ENCODE results near the gene CDH13. TPM values are rescaled to one million over a fixed set of nuclear protein-coding genes. Genes with fewer than 3 reads are reported as not detected.
A peak's percentile ranks its signal among the peaks of the same experiment; 100 is the strongest.

The CDH13 gene
- total RNA-seq, 1 donor: 102 TPM

- Histone ChIP-seq H4K20me1 (ENCODE audit: insufficient read depth, low read length) (no peaks in the 10 kb centered on the region), H3K36me3 (ENCODE audit: insufficient read depth, low read length) (no peaks in the 10 kb centered on the region), H3K4me1 (ENCODE audit: insufficient read depth, low read length) (peaks cover 1% of the 10 kb centered on the region), H2AFZ (ENCODE audit: low read length) (no peak overlapping the region), H3K9me3 (ENCODE audit: low read depth, low read length) (no peaks in the 10 kb centered on the region), H3K79me2 (ENCODE audit: insufficient read depth, low read length) (no peaks in the 10 kb centered on the region), H3K27me3 (ENCODE audit: insufficient read depth, low read length) (no peaks in the 10 kb centered on the region), H3K27ac (ENCODE audit: low read depth, low read length) (no peak overlapping the region), H3K4me3 (ENCODE audit: insufficient read depth, low read length) (no peak overlapping the region), H3K4me2 (ENCODE audit: insufficient read depth, low read length) (no peak overlapping the region)
- DNase-seq (ENCODE audit: insufficient read length, low spot score, missing footprints): no peak
- TF ChIP-seq, protein P1, sequence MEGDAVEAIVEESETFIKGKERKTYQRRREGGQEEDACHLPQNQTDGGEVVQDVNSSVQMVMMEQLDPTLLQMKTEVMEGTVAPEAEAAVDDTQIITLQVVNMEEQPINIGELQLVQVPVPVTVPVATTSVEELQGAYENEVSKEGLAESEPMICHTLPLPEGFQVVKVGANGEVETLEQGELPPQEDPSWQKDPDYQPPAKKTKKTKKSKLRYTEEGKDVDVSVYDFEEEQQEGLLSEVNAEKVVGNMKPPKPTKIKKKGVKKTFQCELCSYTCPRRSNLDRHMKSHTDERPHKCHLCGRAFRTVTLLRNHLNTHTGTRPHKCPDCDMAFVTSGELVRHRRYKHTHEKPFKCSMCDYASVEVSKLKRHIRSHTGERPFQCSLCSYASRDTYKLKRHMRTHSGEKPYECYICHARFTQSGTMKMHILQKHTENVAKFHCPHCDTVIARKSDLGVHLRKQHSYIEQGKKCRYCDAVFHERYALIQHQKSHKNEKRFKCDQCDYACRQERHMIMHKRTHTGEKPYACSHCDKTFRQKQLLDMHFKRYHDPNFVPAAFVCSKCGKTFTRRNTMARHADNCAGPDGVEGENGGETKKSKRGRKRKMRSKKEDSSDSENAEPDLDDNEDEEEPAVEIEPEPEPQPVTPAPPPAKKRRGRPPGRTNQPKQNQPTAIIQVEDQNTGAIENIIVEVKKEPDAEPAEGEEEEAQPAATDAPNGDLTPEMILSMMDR (IDR thresholded peaks at IDR 0.05; ENCODE audit: extremely low read depth, low read depth, low read length): no peak
These were observed 584.9 kb downstream of the CDH13 start for GRCh38 chr16:83211711-83212110.

DNA sequence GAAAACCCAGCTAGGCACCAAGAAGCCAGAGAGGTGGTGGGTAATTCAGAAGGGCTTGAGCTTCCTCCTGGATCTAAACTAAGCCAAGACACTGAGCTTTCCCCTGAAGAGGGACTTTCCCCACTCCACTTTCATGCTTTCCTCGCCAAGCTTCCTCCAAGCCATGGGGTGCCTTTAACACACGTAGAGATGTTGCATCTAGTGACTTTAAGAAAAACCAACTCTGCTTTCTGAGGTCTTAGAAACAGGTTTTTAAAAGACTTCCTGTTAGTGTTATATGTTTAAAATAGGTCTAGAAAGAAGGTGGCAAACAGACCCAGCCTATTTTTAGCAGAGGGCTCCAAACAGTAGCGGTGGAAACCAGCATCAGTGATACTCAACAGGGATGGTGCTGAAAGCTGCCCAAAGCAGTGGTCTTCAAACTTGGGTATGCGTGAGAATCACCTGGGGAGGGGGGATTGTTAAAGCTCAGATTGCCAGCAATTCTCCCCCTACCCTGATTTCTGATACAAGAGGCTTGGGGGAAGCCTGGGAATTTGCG, 585.6 kb downstream of the CDH13 start:
- Histone ChIP-seq H3K79me2 (ENCODE audit: insufficient read depth, low read length) (no peaks in the 10 kb centered on the region), H3K9me3 (ENCODE audit: low read depth, low read length) (no peaks in the 10 kb centered on the region), H3K4me1 (ENCODE audit: insufficient read depth, low read length) (no peaks in the 10 kb centered on the region), H3K27ac (ENCODE audit: low read depth, low read length) (no peak overlapping the region), H3K27me3 (ENCODE audit: insufficient read depth, low read length) (no peaks in the 10 kb centered on the region), H3K36me3 (ENCODE audit: insufficient read depth, low read length) (no peaks in the 10 kb centered on the region), H4K20me1 (ENCODE audit: insufficient read depth, low read length) (no peaks in the 10 kb centered on the region), H3K4me3 (ENCODE audit: insufficient read depth, low read length) (no peak overlapping the region), H2AFZ (ENCODE audit: low read length) (no peak overlapping the region), H3K4me2 (ENCODE audit: insufficient read depth, low read length) (no peak overlapping the region)
- TF ChIP-seq, protein P1 (IDR thresholded peaks at IDR 0.05; ENCODE audit: extremely low read depth, low read depth, low read length): no peak
- no peak for DNase-seq (ENCODE audit: insufficient read length, low spot score, missing footprints)

- H3K79me2 ChIP-seq (ENCODE audit: insufficient read depth, low read length): no peaks in the 10 kb centered on the region
- no peaks in the 10 kb centered on the region for H3K36me3 ChIP-seq (ENCODE audit: insufficient read depth, low read length)
- no peaks in the 10 kb centered on the region for H3K4me1 ChIP-seq (ENCODE audit: insufficient read depth, low read length)
- H3K4me3 ChIP-seq (ENCODE audit: insufficient read depth, low read length): no peak overlapping the region
- TF ChIP-seq, protein P1 (IDR thresholded peaks at IDR 0.05; ENCODE audit: extremely low read depth, low read depth, low read length): no peak
- H3K4me2 ChIP-seq (ENCODE audit: insufficient read depth, low read length): no peak overlapping the region
- no peak overlapping the region for H3K27ac ChIP-seq (ENCODE audit: low read depth, low read length)
- no peaks in the 10 kb centered on the region for H4K20me1 ChIP-seq (ENCODE audit: insufficient read depth, low read length)
- no peaks in the 10 kb centered on the region for H3K9me3 ChIP-seq (ENCODE audit: low read depth, low read length)
- no peak overlapping the region for H2AFZ ChIP-seq (ENCODE audit: low read length)
- no peaks in the 10 kb centered on the region for H3K27me3 ChIP-seq (ENCODE audit: insufficient read depth, low read length)
- DNase-seq (ENCODE audit: insufficient read length, low spot score, missing footprints): no peak
These were observed 587.9 kb downstream of the CDH13 start for GRCh38 chr16:83214671-83215070.

DNA sequence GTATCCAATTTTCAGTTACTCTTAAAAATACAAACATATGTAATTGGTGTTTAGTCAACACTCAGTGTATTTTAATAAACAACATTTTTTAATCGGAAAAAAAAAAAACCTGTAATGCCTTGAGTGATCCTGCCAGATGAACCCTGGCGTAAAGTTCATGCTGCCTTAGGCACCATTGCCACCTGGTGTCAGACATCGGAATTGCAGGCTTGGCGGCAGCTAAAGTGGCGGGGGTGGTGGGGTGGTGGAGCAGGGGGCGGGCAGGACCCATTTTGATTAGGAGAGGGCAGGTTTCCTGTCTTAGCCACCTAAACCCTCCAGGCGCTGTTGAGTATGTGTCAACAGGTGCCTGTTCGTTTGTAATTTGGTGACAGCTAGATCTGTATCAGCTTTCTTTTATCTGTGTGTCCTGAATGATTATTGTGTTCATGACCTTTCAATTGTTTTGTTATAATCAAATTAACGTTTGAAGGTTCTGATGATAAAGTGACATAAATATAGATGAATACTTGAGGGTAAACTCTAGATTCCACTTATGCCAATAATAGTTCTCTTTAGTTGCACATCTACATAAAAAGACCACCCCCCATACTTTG, 588.7 kb downstream of the CDH13 start:
- Histone ChIP-seq H3K79me2 (ENCODE audit: insufficient read depth, low read length) (no peaks in the 10 kb centered on the region), H4K20me1 (ENCODE audit: insufficient read depth, low read length) (no peaks in the 10 kb centered on the region), H3K27me3 (ENCODE audit: insufficient read depth, low read length) (no peaks in the 10 kb centered on the region), H3K27ac (ENCODE audit: low read depth, low read length) (no peak overlapping the region), H2AFZ (ENCODE audit: low read length) (no peak overlapping the region), H3K36me3 (ENCODE audit: insufficient read depth, low read length) (no peaks in the 10 kb centered on the region), H3K4me1 (ENCODE audit: insufficient read depth, low read length) (no peaks in the 10 kb centered on the region), H3K4me2 (ENCODE audit: insufficient read depth, low read length) (no peak overlapping the region), H3K9me3 (ENCODE audit: low read depth, low read length) (no peaks in the 10 kb centered on the region), H3K4me3 (ENCODE audit: insufficient read depth, low read length) (no peak overlapping the region)
- TF ChIP-seq, protein P1 (IDR thresholded peaks at IDR 0.05; ENCODE audit: extremely low read depth, low read depth, low read length): peak; percentile 54
- peak; percentile 73 for DNase-seq (ENCODE audit: insufficient read length, low spot score, missing footprints)
